ENCODE measurements around the gene SDR42E2. TPM values are rescaled to one million over a fixed set of nuclear protein-coding genes. Genes with fewer than 3 reads are reported as not detected.
A peak's percentile ranks its signal among the peaks of the same experiment; 100 is the strongest.

The SDR42E2 gene
- total RNA-seq, 2 donors from 2014 or later: not detected

DNA sequence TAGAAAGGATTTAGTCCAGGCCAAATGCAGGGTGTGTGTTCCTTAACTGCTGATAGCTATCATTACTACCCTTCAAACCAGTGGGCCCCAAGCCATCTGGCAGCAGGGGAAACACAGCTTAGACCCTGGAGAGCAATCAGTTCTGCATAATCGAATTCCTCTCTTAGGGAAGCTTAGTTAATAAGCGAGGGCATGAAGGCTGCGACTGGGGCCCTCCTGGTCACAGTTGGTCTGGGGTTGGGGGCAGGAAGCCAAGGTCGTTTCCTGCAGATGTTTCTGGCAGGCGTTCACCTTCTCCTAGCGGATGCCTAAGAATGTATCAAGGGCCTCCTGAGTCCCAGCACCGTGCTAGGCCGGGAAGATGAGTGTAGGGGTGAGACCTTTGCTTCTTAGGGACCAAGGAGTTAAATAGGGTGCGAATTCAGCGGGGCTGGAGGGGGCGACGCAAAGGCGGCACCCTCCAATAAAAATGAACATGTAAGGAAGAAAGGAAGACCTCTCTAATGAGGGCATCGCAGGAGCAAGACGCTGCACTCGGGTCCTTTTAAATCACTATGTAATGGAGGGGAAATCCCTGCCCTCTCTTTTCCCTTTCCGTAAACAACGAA, 27.3 kb downstream of the SDR42E2 start:
- no peak overlapping the region for H3K27ac ChIP-seq (ENCODE audit: low read depth, low read length)
- peaks cover 10% of the 10 kb centered on the region for H3K27me3 ChIP-seq (ENCODE audit: control insufficient read depth, insufficient read depth, low read length, poor library complexity, severe bottlenecking)
- peak overlapping the region; percentile 79 for H3K4me3 ChIP-seq (ENCODE audit: low read length)
- H3K27ac Mint-ChIP-seq: peak overlapping the region; percentile 66
- no peaks in the 10 kb centered on the region for H3K9me3 Mint-ChIP-seq
- peaks cover 2% of the 10 kb centered on the region for H3K27me3 Mint-ChIP-seq (ENCODE audit: insufficient read depth)
- no peak overlapping the region for H3K9ac ChIP-seq (ENCODE audit: extremely low read depth, low read length, poor library complexity, severe bottlenecking)
- H3K9me3 ChIP-seq (ENCODE audit: control insufficient read depth, low read length): no peaks in the 10 kb centered on the region
- DNase-seq: peak; percentile 70
- H3K4me1 ChIP-seq (ENCODE audit: control insufficient read depth, insufficient read depth, low read length): no peaks in the 10 kb centered on the region
- WGBS, 2 experiments (ENCODE audit: insufficient coverage in 1 of 2, insufficient read length in 1 of 2): 29% methylated on average over 10 to 18 of the region's 18 CpGs
- H3K36me3 ChIP-seq (ENCODE audit: control insufficient read depth, insufficient read depth, low read length): no peaks in the 10 kb centered on the region
- TF ChIP-seq, protein P1, sequence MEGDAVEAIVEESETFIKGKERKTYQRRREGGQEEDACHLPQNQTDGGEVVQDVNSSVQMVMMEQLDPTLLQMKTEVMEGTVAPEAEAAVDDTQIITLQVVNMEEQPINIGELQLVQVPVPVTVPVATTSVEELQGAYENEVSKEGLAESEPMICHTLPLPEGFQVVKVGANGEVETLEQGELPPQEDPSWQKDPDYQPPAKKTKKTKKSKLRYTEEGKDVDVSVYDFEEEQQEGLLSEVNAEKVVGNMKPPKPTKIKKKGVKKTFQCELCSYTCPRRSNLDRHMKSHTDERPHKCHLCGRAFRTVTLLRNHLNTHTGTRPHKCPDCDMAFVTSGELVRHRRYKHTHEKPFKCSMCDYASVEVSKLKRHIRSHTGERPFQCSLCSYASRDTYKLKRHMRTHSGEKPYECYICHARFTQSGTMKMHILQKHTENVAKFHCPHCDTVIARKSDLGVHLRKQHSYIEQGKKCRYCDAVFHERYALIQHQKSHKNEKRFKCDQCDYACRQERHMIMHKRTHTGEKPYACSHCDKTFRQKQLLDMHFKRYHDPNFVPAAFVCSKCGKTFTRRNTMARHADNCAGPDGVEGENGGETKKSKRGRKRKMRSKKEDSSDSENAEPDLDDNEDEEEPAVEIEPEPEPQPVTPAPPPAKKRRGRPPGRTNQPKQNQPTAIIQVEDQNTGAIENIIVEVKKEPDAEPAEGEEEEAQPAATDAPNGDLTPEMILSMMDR (conservative IDR thresholded peaks at IDR 0.05): no peak
- H3K4me1 Mint-ChIP-seq: peaks cover 19% of the 10 kb centered on the region
- no peaks in the 10 kb centered on the region for H3K36me3 Mint-ChIP-seq (ENCODE audit: low read depth)
- H3K4me3 Mint-ChIP-seq: peak overlapping the region; percentile 84

DNA sequence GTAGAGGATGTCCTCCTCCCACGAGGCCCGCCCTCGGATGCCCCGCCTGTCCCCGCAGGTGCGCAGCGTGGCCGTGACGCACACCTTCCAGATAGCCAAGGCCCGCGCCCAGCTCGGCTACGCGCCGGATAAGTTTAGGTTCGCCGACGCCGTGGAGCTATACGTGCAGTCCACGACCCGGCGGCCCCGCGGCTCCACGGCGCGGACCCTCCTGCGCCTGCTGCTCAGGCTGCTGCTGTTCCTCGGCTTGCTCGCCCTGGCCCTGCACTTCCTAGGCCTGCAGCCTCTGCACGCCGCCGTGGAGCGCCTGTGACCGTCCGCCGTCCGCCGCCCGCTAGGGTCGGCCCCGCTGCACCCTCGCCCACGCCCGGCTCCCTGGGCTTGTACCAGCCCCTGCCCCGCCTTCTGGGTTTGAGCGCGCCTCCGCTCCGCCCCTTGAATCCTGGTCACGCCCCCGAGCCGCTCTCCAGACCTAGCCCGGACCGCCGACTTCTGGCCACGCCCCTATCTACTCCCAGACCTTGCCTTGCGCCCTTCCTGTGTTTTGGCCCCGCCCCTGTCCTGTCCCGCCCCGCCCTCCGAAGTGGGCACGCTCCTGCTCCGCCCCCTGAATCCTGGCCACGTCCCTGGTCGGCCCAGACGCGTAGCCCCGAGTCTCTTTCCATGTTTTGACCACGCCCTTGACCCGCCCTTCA, 27.9 kb downstream of the SDR42E2 start:
- peak overlapping the region; percentile 84 for H3K4me3 Mint-ChIP-seq
- TF ChIP-seq, protein P1 (conservative IDR thresholded peaks at IDR 0.05): no peak
- peak overlapping the region; percentile 79 for H3K4me3 ChIP-seq (ENCODE audit: low read length)
- H3K9me3 Mint-ChIP-seq: no peaks in the 10 kb centered on the region
- 0 to 1% methylated on average over 22 to 72 of the region's 72 CpGs for WGBS, 2 experiments (ENCODE audit: insufficient coverage in 1 of 2, insufficient read length in 1 of 2)
- H3K36me3 ChIP-seq (ENCODE audit: control insufficient read depth, insufficient read depth, low read length): no peaks in the 10 kb centered on the region
- H3K9ac ChIP-seq (ENCODE audit: extremely low read depth, low read length, poor library complexity, severe bottlenecking): no peak overlapping the region
- H3K4me1 Mint-ChIP-seq: peaks cover 19% of the 10 kb centered on the region
- no peak overlapping the region for H3K27ac Mint-ChIP-seq
- H3K27me3 ChIP-seq (ENCODE audit: control insufficient read depth, insufficient read depth, low read length, poor library complexity, severe bottlenecking): peaks cover 10% of the 10 kb centered on the region
- H3K27me3 Mint-ChIP-seq (ENCODE audit: insufficient read depth): peaks cover 2% of the 10 kb centered on the region
- no peaks in the 10 kb centered on the region for H3K9me3 ChIP-seq (ENCODE audit: control insufficient read depth, low read length)
- peak; percentile 100 for DNase-seq
- no peak overlapping the region for H3K27ac ChIP-seq (ENCODE audit: low read depth, low read length)
- H3K4me1 ChIP-seq (ENCODE audit: control insufficient read depth, insufficient read depth, low read length): no peaks in the 10 kb centered on the region
- H3K36me3 Mint-ChIP-seq (ENCODE audit: low read depth): no peaks in the 10 kb centered on the region

DNA sequence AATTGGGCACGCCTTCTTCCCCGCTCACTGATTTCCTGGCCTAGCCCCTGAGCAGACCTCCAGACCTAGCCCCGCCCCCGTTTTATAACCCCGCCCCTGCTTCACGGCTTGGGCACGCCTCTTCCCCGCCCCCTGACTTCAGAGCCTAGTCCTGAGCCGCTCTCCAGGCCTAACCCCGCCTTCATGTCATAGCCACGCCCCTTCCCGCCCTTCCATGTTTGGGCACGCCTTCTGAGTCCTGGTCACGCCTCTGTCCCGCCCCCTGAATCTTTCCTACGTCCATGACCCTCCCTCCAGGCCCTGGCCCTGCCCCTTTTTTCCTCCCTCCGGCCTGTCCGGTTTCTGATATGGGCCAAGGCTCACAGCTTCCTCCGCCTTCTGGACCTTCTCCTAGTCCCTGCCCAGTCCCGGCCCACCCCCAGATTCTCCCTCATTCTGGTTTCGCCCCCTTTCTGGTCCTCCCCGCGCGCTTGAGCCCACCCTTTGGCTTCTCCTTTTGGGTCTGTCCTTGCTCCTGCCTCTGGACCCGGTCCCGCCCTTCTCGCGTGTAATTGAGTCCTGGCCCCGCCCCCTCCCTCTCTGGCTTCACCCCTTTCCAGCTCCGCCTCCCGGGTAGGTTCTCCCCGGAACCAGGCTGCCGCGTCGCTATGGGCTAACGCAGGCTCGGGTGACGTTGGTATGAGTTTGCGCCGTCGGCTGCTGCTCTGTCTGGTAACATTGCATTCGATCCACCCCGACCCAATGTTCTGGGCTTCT, 28.6 kb downstream of the SDR42E2 start:
- Histone ChIP-seq H3K9me3 (ENCODE audit: control insufficient read depth, low read length) (no peaks in the 10 kb centered on the region), H3K36me3 (ENCODE audit: control insufficient read depth, insufficient read depth, low read length) (no peaks in the 10 kb centered on the region), H3K27ac (ENCODE audit: low read depth, low read length) (no peak overlapping the region), H3K9ac (ENCODE audit: extremely low read depth, low read length, poor library complexity, severe bottlenecking) (peak overlapping the region; percentile 52), H3K4me3 (ENCODE audit: low read length) (peak overlapping the region; percentile 79), H3K4me1 (ENCODE audit: control insufficient read depth, insufficient read depth, low read length) (no peaks in the 10 kb centered on the region), H3K27me3 (ENCODE audit: control insufficient read depth, insufficient read depth, low read length, poor library complexity, severe bottlenecking) (peaks cover 10% of the 10 kb centered on the region)
- Mint-ChIP-seq H3K27me3 (ENCODE audit: insufficient read depth) (peaks cover 2% of the 10 kb centered on the region), H3K36me3 (ENCODE audit: low read depth) (no peaks in the 10 kb centered on the region), H3K27ac (peak overlapping the region; percentile 99), H3K4me1 (peaks cover 19% of the 10 kb centered on the region), H3K9me3 (no peaks in the 10 kb centered on the region), H3K4me3 (peak overlapping the region; percentile 84)
- peak; percentile 100 for DNase-seq
- 0% methylated on average over 15 to 43 of the region's 43 CpGs for WGBS, 2 experiments (ENCODE audit: insufficient coverage in 1 of 2, insufficient read length in 1 of 2)
- TF ChIP-seq, protein P1 (conservative IDR thresholded peaks at IDR 0.05): no peak
